Pancreas (tissue), 10 donors: ENCODE results near the gene TSC22D3. TPM values are rescaled to one million over a fixed set of nuclear protein-coding genes. Genes with fewer than 3 reads are reported as not detected.

Experiments
- ATAC-seq, 4 donors: fragments of 200-7000 bp; cut with Tn5 transposase; one replicate each; pipeline versions ENCODE4 v1.8.0 to v1.9.1; 2020; ENCODE audit warnings: mild to moderate bottlenecking in 4 of 4, moderate library complexity in 4 of 4
- DNase-seq, 6 donors: peaks; one replicate each; pipeline ENCODE4 v3.0.0-alpha.2; 2020
- FAIRE-seq: peaks from 2 replicates; lab custom pipeline; 2012; peaks lifted over from hg19 to GRCh38; lab: Jason Lieb, UNC
- H3K27ac ChIP-seq, 4 donors: fragments of 200-600 bp; sonication (generic); 1 replicate in 3 of 4; 2 replicates in 1 of 4; pipeline versions ENCODE4 v1.5.0 to v1.8.0; 2020
- H3K27me3 ChIP-seq, 4 donors: fragments of 200-600 bp; one replicate each; pipeline ENCODE4 v1.8.0; 2021
- H3K36me3 ChIP-seq, 3 donors: fragments of 200-600 bp; sonication (generic) in 1 of 3; one replicate each; pipeline versions ENCODE4 v1.5.0 to v1.8.0; 2020 to 2021
- H3K4me1 ChIP-seq, 3 donors: fragments of 200-600 bp; one replicate each; pipeline ENCODE4 v1.8.0; 2021
- H3K4me3 ChIP-seq, 4 donors: fragments of 200-600 bp; sonication (generic) in 2 of 4; one replicate each; pipeline versions ENCODE4 v1.5.0 to v1.8.0; 2020 to 2021
- H3K9me3 ChIP-seq, 4 donors: fragments of 200-600 bp; one replicate each; pipeline ENCODE4 v1.8.0; 2021
- CTCF ChIP-seq, 4 donors: fragments of 200-600 bp; sonication (generic) in 3 of 4; IDR thresholded peaks; one replicate each; pipeline versions ENCODE4 v1.5.0 to v1.8.0; 2021; ENCODE audit warnings: antibody characterized with exemption in 4 of 4
- WGBS, 2 donors: extraction: QIAGEN DNeasy Blood & Tissue Kit; methylation state at CpG; one replicate each; pipeline ENCODE4 v1.1.7; 2013; 5-methylcytosine and 5-hydroxymethylcytosine counted together
- intact Hi-C, 3 donors: fragments of 100-400 bp; cut with DNase I; formaldehyde crosslinking; loops; one replicate each; pipeline versions ENCODE4 v1.11.1 to v1.14.2; 2022
- polyA plus RNA-seq, 2 donors: library from polyadenylated mRNA; stranded (reverse); fragments of 200-250 nt; gene quantifications; one replicate each; pipeline ENCODE4 v1.2.3, GENCODE V29; 2013
- total RNA-seq, 6 donors: library from RNA; stranded (reverse); fragmentation: NEBNext Ultra II Directional in 4 of 6; extraction: Animal tissue kit (Norgen Biotek cat#: 25700) in 4 of 6; gene quantifications; one replicate each; pipeline versions ENCODE4 v1.2.1 to v1.2.4, GENCODE V29; 2021 to 2023
- donor health status: healthy with polysubstance abuse.
- donor health status: DM: no; HTN: no; CAD: no; lungs with moderate emphysema.
- donor health status: DM: no; HTN: no; CAD: no.
- donor health status: control.
- donor health status: control.
- donor health status: Bipolar disorder and iron deficiency.
- donor health status: DM: yes; HTN: yes; CAD: no.
- donor health status: DM: no; HTN: no; CAD: no.
- donor health status: DM: no; HTN: no; CAD: no.
- donor health status: DM: yes; HTN: yes; CAD: no.

Gene TSC22D3
- total and polyA plus RNA-seq, 8 donors: 12.8 to 86.6 (median 47.3) TPM

DNA sequence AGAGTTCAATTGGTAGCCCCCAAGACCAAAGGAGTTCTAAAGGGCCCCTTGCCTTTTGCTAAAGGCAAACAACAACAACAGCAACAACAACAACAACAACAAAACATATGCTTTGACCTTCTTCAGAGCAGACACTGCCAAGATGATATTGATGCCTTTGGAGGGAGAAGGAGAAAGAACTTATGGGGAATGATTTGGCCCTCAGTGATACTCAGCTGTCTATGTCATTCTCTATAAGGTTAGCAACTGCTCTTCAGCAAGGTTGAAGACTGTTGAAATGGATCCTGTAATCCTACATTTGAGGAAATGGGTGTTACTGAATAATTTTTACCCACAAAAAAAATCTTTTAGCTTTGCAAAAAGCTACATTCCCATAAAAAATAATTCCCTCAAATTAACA, 74.8 kb downstream of the TSC22D3 start:
- ATAC-seq: peak in 1 of 4 donors; percentile 24
- H3K27ac ChIP-seq: no peak overlapping the region

GRCh38 chrX:107700317-107700774, 75.2 kb downstream of the TSC22D3 start:
- DNase-seq (peak in 1 of 6 donors; percentile 27), ATAC-seq (peak; percentile 82 to 97 (median 94)), FAIRE-seq (peak; percentile 9)
- Histone ChIP-seq H3K27me3 (peaks cover 0 to 4% (median 0%) of the 10 kb centered on the region in 4 donors), H3K36me3 (no peaks in the 10 kb centered on the region), H3K27ac (no peak overlapping the region), H3K9me3 (no peaks in the 10 kb centered on the region), H3K4me3 (no peak overlapping the region), H3K4me1 (peaks cover 0 to 5% (median 0%) of the 10 kb centered on the region in 3 donors)
- no peak for TF ChIP-seq CTCF (IDR thresholded peaks at IDR 0.05)
- 6 to 8% methylated on average over 4 of the region's 4 CpGs for WGBS, 2 donors
- intact Hi-C loops: no loop called here

More for the DNA sequence above, 74.8 kb downstream of the TSC22D3 start:
- Histone ChIP-seq H3K36me3 (no peaks in the 10 kb centered on the region), H3K4me1 (peaks cover 0 to 5% (median 0%) of the 10 kb centered on the region in 3 donors), H3K4me3 (no peak overlapping the region), H3K27me3 (peaks cover 0 to 4% (median 0%) of the 10 kb centered on the region in 4 donors), H3K9me3 (no peaks in the 10 kb centered on the region)
- intact Hi-C loops: no loop called here
- FAIRE-seq: no peak
- no peak for DNase-seq
- TF ChIP-seq CTCF (IDR thresholded peaks at IDR 0.05): no peak

GRCh38 chrX:107699616-107700015, 76.0 kb downstream of the TSC22D3 start:
- Histone ChIP-seq H3K27ac (no peak overlapping the region), H3K27me3 (peaks cover 0 to 4% (median 0%) of the 10 kb centered on the region in 4 donors), H3K9me3 (no peaks in the 10 kb centered on the region), H3K36me3 (no peaks in the 10 kb centered on the region), H3K4me3 (no peak overlapping the region), H3K4me1 (peaks cover 0 to 5% (median 0%) of the 10 kb centered on the region in 3 donors)
- intact Hi-C loops: no loop called here
- no peak for TF ChIP-seq CTCF (IDR thresholded peaks at IDR 0.05)
- WGBS, 2 donors: 85 to 89% methylated on average over 2 of the region's 2 CpGs
- ATAC-seq: peak in 1 of 4 donors; percentile 12
- FAIRE-seq: no peak
- DNase-seq: no peak

DNA sequence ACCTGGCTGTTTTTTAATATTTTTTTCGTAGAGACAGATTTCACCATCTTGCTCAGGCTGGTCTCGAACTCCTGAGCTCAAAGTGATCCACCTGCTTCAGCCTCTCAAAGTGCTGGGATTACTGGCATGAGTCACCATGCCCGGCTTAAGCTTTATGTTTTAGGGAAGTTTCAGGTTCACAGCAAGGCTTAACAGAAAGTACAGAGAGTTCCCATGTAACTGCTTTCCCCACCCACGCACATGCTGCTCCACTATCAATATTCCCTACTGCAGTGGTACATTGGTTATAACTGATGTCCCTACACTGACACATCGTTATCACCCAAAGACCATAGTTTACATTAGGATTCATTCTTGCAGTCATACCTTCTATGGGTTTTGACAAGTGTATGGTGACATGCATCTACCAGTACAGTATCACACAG, 84.6 kb downstream of the TSC22D3 start:
- Histone ChIP-seq H3K27ac (no peak overlapping the region), H3K36me3 (no peaks in the 10 kb centered on the region), H3K9me3 (no peaks in the 10 kb centered on the region), H3K27me3 (no peaks in the 10 kb centered on the region), H3K4me3 (no peak overlapping the region), H3K4me1 (no peaks in the 10 kb centered on the region)
- FAIRE-seq: no peak
- WGBS, 2 donors: 82 to 84% methylated on average over 5 of the region's 5 CpGs
- no peak for ATAC-seq
- intact Hi-C loops: no loop called here
- no peak for DNase-seq
- TF ChIP-seq CTCF (IDR thresholded peaks at IDR 0.05): no peak

GRCh38 chrX:107687445-107687844, 88.1 kb downstream of the TSC22D3 start:
- DNase-seq (no peak), FAIRE-seq (no peak), ATAC-seq (no peak)
- Histone ChIP-seq H3K4me1 (peaks cover 0 to 13% (median 0%) of the 10 kb centered on the region in 3 donors), H3K27ac (no peak overlapping the region), H3K9me3 (no peaks in the 10 kb centered on the region), H3K36me3 (no peaks in the 10 kb centered on the region), H3K4me3 (no peak overlapping the region), H3K27me3 (no peaks in the 10 kb centered on the region)
- intact Hi-C loops: no loop called here
- no peak for TF ChIP-seq CTCF (IDR thresholded peaks at IDR 0.05)
- 60 to 80% methylated on average over 3 of the region's 3 CpGs for WGBS, 2 donors
